Breast epithelium (tissue), 4 donors: ENCODE data around the gene DIS3L2. TPM values are rescaled to one million over a fixed set of nuclear protein-coding genes. Genes with fewer than 3 reads are reported as not detected.
"Not testable (repeated sequence)": the region's sequence is repeated elsewhere in the genome, so short reads cannot be mapped to it uniquely, and the experiment has no call there.

Experiments
- DNase-seq, 2 donors: peaks; one replicate each; pipeline ENCODE4 v3.0.0-alpha.2; 2019; ENCODE audit warnings: low spot score in 2 of 2
- H3K27ac ChIP-seq, 2 donors: fragments of 200-600 bp; sonication (generic) in 1 of 2; one replicate each; pipeline ENCODE4 v1.5.1; 2016 to 2019; ENCODE audit warnings: mild to moderate bottlenecking in 1 of 2
- H3K27me3 ChIP-seq, 2 donors: fragments of 200-600 bp; sonication (generic) in 1 of 2; one replicate each; pipeline versions ENCODE4 v1.5.1 to v1.6.0; 2017 to 2019; ENCODE audit warnings: control low read depth in 1 of 2, mild to moderate bottlenecking in 1 of 2
- H3K36me3 ChIP-seq: fragments of 200-600 bp; one replicate; pipeline ENCODE4 v1.5.1; 2019
- H3K4me1 ChIP-seq, 2 donors: fragments of 200-600 bp; sonication (generic); one replicate each; pipeline ENCODE4 v1.5.1; 2016 to 2019; ENCODE audit warnings: control low read depth in 1 of 2
- H3K4me3 ChIP-seq, 3 donors: fragments of 200-600 bp; sonication (generic); 1 replicate in 2 of 3; 2 replicates in 1 of 3; pipeline ENCODE4 v1.5.1; 2016 to 2019; ENCODE audit warnings: mild to moderate bottlenecking in 3 of 3, moderate library complexity in 2 of 3
- H3K9me3 ChIP-seq, 2 donors: fragments of 200-600 bp; sonication (generic) in 1 of 2; one replicate each; pipeline ENCODE4 v1.5.1; 2016 to 2019; ENCODE audit warnings: control low read depth in 1 of 2
- POLR2A ChIP-seq: fragments of 450-650 bp; IDR thresholded peaks from one replicate; pipeline ENCODE4 v1.6.1; 2016; ENCODE audit warnings: antibody characterized with exemption, mild to moderate bottlenecking, moderate library complexity
- POLR2AphosphoS5 ChIP-seq, 3 donors: sonication (generic); formaldehyde crosslinking; IDR thresholded peaks; one replicate each; pipeline ENCODE4 v1.6.1; 2017; ENCODE audit warnings: antibody characterized with exemption in 3 of 3
- intact Hi-C: fragments of 100-400 bp; cut with DNase I; formaldehyde crosslinking; loops from one replicate; pipeline ENCODE4 v1.15.1; 2023; ENCODE audit warnings: low total_unique reads
- total RNA-seq, 3 donors: library from RNA; depleted of rRNA; stranded (reverse); fragments of >200 nt; gene quantifications; one replicate each; pipeline ENCODE4 v1.1.0, GENCODE V29; 2016
- TF ChIP-seq, protein P1 (sequence below), 3 donors: fragments of 450-650 bp; IDR thresholded peaks; one replicate each; pipeline ENCODE4 v1.5.1; 2016 to 2017; ENCODE audit warnings: antibody characterized with exemption in 3 of 3, mild to moderate bottlenecking in 3 of 3, moderate library complexity in 3 of 3

The DIS3L2 gene
- total RNA-seq, 3 donors from 2014 or later: 19.2 to 38.9 (median 33.4) TPM

DNA sequence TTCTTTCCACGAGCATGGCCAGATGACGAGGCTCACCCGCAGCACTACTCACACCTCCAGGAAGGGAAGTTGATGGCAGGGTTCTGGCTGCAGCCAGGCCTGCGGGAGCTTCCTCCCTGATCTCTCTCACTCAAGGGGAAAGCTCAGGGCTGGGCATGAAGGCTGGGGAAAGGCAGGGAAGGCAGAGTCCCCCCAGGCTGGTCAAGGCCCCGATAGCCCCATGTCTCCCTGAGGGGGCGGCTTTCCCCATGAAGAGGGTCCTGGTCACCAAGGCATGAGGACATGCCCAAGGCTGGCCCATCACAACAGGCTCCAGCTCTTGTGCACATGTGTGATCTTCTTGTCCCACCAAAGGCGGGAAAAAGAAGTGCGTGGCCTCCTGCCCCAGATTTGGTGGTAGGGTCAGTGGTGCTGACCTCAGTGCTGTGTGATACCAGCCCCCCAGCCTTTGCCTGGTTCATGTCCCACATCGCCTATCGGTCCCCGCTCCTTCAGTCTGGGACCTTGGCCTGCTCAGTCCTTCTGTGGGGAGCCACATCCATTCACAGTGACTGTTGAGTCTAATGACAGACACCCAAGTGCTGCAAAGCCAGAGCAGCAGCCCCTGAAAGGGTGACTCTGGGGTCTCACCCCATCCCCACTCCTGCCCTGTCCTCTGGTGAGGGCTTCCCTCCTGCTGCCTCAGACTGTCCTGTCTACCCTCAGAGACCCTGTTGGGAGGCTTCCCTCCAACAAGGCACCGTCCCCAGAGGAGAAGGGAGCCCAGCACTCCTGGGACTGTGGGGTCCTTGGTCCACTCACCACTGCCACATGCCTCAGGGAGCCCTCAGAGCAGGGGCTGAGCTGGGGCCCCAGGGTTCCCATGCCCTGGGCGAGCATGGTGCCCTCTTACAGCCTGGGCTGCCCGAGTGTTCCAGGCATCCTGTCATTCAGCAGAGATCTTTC, 367.3 kb downstream of the DIS3L2 start:
- Histone ChIP-seq H3K36me3 (no peaks in the 10 kb centered on the region), H3K4me3 (no peak overlapping the region), H3K27ac (no peak overlapping the region), H3K4me1 (no peaks in the 10 kb centered on the region), H3K27me3 (no peaks in the 10 kb centered on the region), H3K9me3 (no peaks in the 10 kb centered on the region)
- intact Hi-C loops: loop anchor here (10.0 kb wide), 1 partner anchor 404 kb away; the partner anchor contains the start of gene NPPC
- no peak for TF ChIP-seq POLR2AphosphoS5 (IDR thresholded peaks at IDR 0.05)
- TF ChIP-seq, protein P1, sequence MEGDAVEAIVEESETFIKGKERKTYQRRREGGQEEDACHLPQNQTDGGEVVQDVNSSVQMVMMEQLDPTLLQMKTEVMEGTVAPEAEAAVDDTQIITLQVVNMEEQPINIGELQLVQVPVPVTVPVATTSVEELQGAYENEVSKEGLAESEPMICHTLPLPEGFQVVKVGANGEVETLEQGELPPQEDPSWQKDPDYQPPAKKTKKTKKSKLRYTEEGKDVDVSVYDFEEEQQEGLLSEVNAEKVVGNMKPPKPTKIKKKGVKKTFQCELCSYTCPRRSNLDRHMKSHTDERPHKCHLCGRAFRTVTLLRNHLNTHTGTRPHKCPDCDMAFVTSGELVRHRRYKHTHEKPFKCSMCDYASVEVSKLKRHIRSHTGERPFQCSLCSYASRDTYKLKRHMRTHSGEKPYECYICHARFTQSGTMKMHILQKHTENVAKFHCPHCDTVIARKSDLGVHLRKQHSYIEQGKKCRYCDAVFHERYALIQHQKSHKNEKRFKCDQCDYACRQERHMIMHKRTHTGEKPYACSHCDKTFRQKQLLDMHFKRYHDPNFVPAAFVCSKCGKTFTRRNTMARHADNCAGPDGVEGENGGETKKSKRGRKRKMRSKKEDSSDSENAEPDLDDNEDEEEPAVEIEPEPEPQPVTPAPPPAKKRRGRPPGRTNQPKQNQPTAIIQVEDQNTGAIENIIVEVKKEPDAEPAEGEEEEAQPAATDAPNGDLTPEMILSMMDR (IDR thresholded peaks at IDR 0.05): no peak
- no peak for TF ChIP-seq POLR2A
- DNase-seq: no peak

DNA sequence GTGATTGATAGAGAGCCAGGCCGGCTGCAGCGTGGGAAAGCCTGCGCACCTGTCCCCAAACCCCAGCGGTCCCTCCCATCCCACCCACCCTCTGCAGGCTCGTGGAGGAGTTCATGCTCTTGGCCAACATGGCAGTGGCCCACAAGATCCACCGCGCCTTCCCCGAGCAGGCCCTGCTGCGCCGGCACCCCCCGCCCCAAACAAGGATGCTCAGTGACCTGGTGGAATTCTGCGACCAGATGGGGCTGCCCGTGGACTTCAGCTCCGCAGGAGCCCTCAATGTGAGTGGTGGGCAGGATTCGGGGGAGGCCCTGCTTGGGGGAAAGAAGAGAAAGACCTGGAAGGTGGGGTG, 368.2 kb downstream of the DIS3L2 start:
- TF ChIP-seq, protein P1 (IDR thresholded peaks at IDR 0.05): no peak
- TF ChIP-seq POLR2AphosphoS5 (IDR thresholded peaks at IDR 0.05) (no peak), POLR2A (no peak)
- no peaks in the 10 kb centered on the region for H3K27me3 ChIP-seq
- H3K4me1 ChIP-seq: no peaks in the 10 kb centered on the region
- no peaks in the 10 kb centered on the region for H3K9me3 ChIP-seq
- H3K36me3 ChIP-seq: no peaks in the 10 kb centered on the region
- no peak for DNase-seq
- intact Hi-C loops: loop anchor here (10.0 kb wide), 1 partner anchor 405 kb away; the partner anchor contains the start of gene NPPC
- no peak overlapping the region for H3K4me3 ChIP-seq
- H3K27ac ChIP-seq: no peak overlapping the region

DNA sequence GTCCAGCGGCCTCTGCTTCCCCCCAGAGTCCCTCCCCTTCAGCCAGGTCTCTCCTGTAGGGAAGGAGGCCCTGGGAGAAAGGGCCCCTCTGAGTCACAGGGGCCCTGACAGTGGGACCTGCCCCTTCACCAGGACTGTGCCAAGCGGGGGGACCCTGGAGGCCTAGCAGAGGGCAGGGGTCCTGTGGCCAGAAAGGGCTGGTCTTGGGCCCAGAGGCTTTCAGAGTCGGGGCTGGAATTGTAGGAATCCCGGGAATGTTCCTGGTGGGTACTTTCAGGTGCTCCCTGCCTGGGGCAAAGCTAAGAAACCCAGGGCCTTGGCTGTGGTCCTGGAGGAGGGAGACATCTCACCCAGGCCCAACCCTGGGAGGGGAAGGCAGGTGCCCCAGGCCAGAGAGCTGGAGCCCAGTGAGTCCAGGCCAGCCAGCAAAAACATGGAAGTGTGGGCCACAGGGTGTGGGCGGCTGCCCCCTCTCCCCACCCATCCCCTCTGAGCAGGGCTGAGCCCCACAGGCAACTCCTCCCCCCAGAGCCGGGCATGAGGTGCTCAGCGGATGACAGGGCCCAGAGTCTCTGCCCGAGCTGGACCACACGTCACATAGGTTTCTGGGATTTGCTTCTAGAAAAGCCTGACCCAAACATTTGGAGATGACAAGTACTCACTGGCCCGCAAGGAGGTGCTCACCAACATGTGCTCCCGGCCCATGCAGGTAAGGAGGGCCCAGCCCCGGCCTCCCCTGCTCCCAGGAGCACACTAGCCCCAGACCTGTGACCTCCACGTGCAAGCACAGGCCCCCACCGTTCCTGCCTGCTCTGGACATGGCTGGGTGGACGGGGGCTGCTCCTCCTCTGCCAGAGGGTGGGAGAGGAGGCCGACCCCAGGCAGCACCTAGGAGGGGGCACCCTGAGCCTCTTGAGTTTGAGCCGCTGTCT, 368.8 kb downstream of the DIS3L2 start:
- Histone ChIP-seq H3K4me3 (no peak overlapping the region), H3K4me1 (no peaks in the 10 kb centered on the region), H3K9me3 (no peaks in the 10 kb centered on the region), H3K27ac (no peak overlapping the region), H3K27me3 (no peaks in the 10 kb centered on the region), H3K36me3 (no peaks in the 10 kb centered on the region)
- no peak for TF ChIP-seq POLR2AphosphoS5 (IDR thresholded peaks at IDR 0.05)
- TF ChIP-seq POLR2A: no peak
- TF ChIP-seq, protein P1 (IDR thresholded peaks at IDR 0.05): no peak
- intact Hi-C loops: no loop called here
- DNase-seq: no peak

DNA sequence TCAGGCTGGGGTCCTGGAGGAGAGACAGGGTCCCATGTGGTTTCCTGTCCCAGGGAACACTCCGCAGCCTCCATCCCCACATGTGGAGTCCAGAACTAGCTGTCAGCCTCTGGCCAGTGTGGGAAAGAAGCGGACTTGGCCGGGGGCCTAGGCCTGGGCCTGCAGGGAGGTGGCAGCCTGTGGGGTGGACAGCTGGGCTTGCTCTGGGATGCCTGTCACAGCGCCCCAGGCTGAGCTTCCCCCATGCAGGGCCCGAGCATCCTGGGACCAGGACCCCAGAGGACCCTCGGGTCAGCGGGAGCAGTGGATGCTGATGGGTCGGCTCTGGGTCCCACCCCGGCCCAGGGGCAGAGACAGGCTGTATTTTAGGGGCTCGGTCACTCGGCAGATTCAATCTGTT, 369.5 kb downstream of the DIS3L2 start:
- H3K9me3 ChIP-seq, H3K36me3 ChIP-seq, H3K4me3 ChIP-seq, DNase-seq, intact Hi-C loops, H3K4me1 ChIP-seq, H3K27ac ChIP-seq, H3K27me3 ChIP-seq: not testable (repeated sequence)

DNA sequence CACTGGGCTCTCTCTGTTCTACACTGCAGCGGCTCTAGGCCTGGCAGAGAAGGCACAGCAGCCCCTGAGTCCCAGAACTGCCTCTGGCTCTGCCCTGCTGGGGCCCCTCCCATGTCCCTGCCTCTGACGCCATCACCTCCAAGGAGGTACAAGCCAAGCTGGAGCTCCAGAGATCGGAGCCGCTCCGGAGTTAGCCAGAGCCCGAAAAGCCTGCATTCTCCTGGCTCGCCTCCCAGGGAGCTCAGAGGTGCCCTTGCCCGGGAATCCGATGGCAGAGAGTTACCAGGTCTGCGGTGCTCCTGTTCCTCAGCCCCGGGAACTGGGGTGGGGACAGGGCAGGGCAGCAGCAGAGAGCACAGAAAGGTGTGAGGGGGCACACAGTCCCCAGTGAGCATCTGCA, 370.1 kb downstream of the DIS3L2 start:
- intact Hi-C loops: not testable (repeated sequence)
- DNase-seq: peak in 1 of 2 donors; percentile 37

DNA sequence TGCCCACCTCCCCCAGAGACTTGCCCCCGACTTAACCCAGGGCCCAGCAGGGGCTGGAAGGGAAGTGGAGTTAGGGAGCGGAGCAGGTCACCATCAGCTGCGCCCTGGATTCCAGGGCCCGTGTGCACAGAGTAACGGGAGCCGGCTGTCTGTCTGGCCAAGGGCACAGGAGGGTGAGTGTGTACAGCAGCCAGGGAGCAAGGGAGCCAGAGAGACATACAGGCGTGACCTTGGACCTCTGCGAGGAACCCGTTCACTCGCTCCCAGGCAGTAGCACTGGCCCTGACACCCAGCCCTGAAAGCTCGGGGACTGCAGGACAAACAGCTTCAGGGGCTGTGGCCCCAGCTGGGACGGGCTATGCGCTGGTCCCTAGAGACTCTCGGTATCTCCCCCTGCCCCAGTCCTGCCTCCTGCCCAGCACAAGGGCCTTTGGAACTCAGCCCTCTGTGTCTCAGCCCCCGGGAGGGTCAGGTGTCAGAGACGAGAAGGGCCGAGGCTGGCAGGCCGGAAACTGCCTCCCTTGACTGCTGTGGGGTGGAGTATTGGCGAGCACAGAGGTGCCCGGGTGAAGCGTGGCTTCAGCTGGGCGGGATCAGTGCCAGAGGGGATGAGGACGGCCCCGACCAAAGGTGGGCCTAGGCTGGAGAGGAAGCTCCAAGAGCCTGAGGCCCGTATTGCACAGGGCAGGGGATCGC, 370.9 kb downstream of the DIS3L2 start:
- intact Hi-C loops, H3K27me3 ChIP-seq: not testable (repeated sequence)
- DNase-seq: peak in 1 of 2 donors; percentile 37

More for the DNA sequence above, 370.1 kb downstream of the DIS3L2 start:
- not testable (repeated sequence) for H3K27ac ChIP-seq, H3K4me3 ChIP-seq, H3K36me3 ChIP-seq, H3K9me3 ChIP-seq, H3K4me1 ChIP-seq, H3K27me3 ChIP-seq

More for the DNA sequence above, 370.9 kb downstream of the DIS3L2 start:
- H3K4me1 ChIP-seq, H3K27ac ChIP-seq, H3K9me3 ChIP-seq, H3K4me3 ChIP-seq, H3K36me3 ChIP-seq: not testable (repeated sequence)
